Kidney (tissue), 14 donors: ENCODE data around the gene MIGA1. TPM values are rescaled to one million over a fixed set of nuclear protein-coding genes. Genes with fewer than 3 reads are reported as not detected.

Experiments used
- DNase-seq, 5 donors: peaks; one replicate each; pipeline ENCODE4 v3.0.0-alpha.2; 2013 to 2020
- FAIRE-seq: peaks from 2 replicates; lab custom pipeline; 2012; peaks lifted over from hg19 to GRCh38; lab: Jason Lieb, UNC
- H3K27ac ChIP-seq, 2 donors: one replicate each; pipeline ENCODE4 v1.7.0; 2013; ENCODE audit warnings: low read depth in 2 of 2, low read length in 2 of 2, inconsistent platforms in 1 of 2
- H3K27me3 ChIP-seq: one replicate; pipeline ENCODE4 v1.7.1; 2013; ENCODE audit warnings: low read length, inconsistent platforms; ENCODE audit not compliant: control insufficient read depth, insufficient read depth
- H3K36me3 ChIP-seq, 3 donors: one replicate each; pipeline versions ENCODE4 v1.7.0 to v1.7.1; 2013; ENCODE audit warnings: low read length in 3 of 3, control low read depth in 1 of 3, inconsistent platforms in 1 of 3; ENCODE audit not compliant: insufficient read depth in 3 of 3, control insufficient read depth in 2 of 3
- H3K4me1 ChIP-seq, 3 donors: one replicate each; pipeline versions ENCODE4 v1.7.0 to v1.7.1; 2013; ENCODE audit warnings: low read length in 3 of 3, inconsistent platforms in 1 of 3, low read depth in 1 of 3; ENCODE audit not compliant: control insufficient read depth in 2 of 3, insufficient read depth in 2 of 3
- H3K4me3 ChIP-seq, 3 donors: one replicate each; pipeline versions ENCODE4 v1.7.0 to v1.8.1; 2013; ENCODE audit warnings: low read length in 3 of 3, control low read depth in 1 of 3, inconsistent platforms in 1 of 3
- H3K9ac ChIP-seq, 3 donors: one replicate each; pipeline versions ENCODE4 v1.7.0 to v1.7.1; 2013; ENCODE audit warnings: low read length in 3 of 3, control low read depth in 1 of 3, inconsistent platforms in 1 of 3
- H3K9me3 ChIP-seq, 3 donors: one replicate each; pipeline versions ENCODE4 v1.7.0 to v1.7.1; 2013; ENCODE audit warnings: low read length in 3 of 3, control low read depth in 1 of 3, inconsistent platforms in 1 of 3; ENCODE audit not compliant: control insufficient read depth in 2 of 3, insufficient read depth in 1 of 3
- CTCF ChIP-seq: IDR thresholded peaks from 3 replicates; pipeline ENCODE4 v1.5.1; 2012; ENCODE audit warnings: mild to moderate bottlenecking, moderate library complexity, borderline replicate concordance; ENCODE audit not compliant: insufficient read depth; ENCODE audit errors: extremely low read depth
- intact Hi-C: fragments of 100-400 bp; cut with DNase I; formaldehyde crosslinking; loops from one replicate; pipeline ENCODE4 v1.11.1; 2022
- polyA plus RNA-seq: library from polyadenylated mRNA; stranded (reverse); fragments of 350-450 nt; fragmentation: Illumina TruSeq; extraction: RNeasy Lipid Tissue Mini Kit (QIAGEN cat#74804); gene quantifications from one replicate; pipeline ENCODE4 v1.2.3, GENCODE V29; 2014; ENCODE audit warnings: low read depth, low replicate concordance; ENCODE audit not compliant: insufficient read depth
- total RNA-seq: library from RNA; stranded (reverse); fragmentation: NEBNext Ultra II Directional; extraction: Animal tissue kit (Norgen Biotek cat#: 25700); gene quantifications from one replicate; pipeline ENCODE4 v1.2.1, GENCODE V29; 2021
- donor health status: control.
- donor health status: control.
- donor health status: control.
- donor health status: control.
- donor health status: control.
- donor health status: DM: yes; HTN: yes; CAD: no.
- donor health status: Normal renal cell carcinoma (clear cell type).

Gene MIGA1
- total and polyA plus RNA-seq, 2 donors from 2014 or later, result 5.4 to 25.5 TPM

- Histone ChIP-seq H3K9me3 (no peaks in the 10 kb centered on the region), H3K4me1 (peaks cover 0 to 19% (median 9%) of the 10 kb centered on the region in 3 donors), H3K27ac (peak overlapping the region in 1 of 2 donors; percentile 41), H3K9ac (no peak overlapping the region), H3K27me3 (no peaks in the 10 kb centered on the region), H3K4me3 (no peak overlapping the region), H3K36me3 (no peaks in the 10 kb centered on the region)
- no peak for TF ChIP-seq CTCF
- DNase-seq (peak in 2 of 5 donors; percentile 5 to 28), FAIRE-seq (no peak)
- intact Hi-C loops, result no loop called here
Measured at GRCh38 chr1:77831976-77832711, 52.7 kb downstream of the MIGA1 start.

GRCh38 chr1:77832901-77833300, 53.5 kb downstream of the MIGA1 start:
- TF ChIP-seq CTCF, result no peak
- peak; percentile 78 for FAIRE-seq
- H3K9ac ChIP-seq, result no peak overlapping the region
- no peaks in the 10 kb centered on the region for H3K27me3 ChIP-seq
- intact Hi-C loops, result no loop called here
- peak overlapping the region in 1 of 2 donors; percentile 53 for H3K27ac ChIP-seq
- peaks cover 0 to 19% (median 9%) of the 10 kb centered on the region in 3 donors for H3K4me1 ChIP-seq
- H3K9me3 ChIP-seq, result no peaks in the 10 kb centered on the region
- H3K4me3 ChIP-seq, result no peak overlapping the region
- no peaks in the 10 kb centered on the region for H3K36me3 ChIP-seq
- DNase-seq, result peak in 2 of 5 donors; percentile 19 to 46

- FAIRE-seq (no peak), DNase-seq (no peak)
- Histone ChIP-seq H3K27ac (peak overlapping the region; percentile 37 to 53), H3K36me3 (no peaks in the 10 kb centered on the region), H3K4me1 (peaks cover 0 to 19% (median 9%) of the 10 kb centered on the region in 3 donors), H3K9ac (no peak overlapping the region), H3K27me3 (no peaks in the 10 kb centered on the region), H3K4me3 (no peak overlapping the region), H3K9me3 (no peaks in the 10 kb centered on the region)
- intact Hi-C loops, result no loop called here
- no peak for TF ChIP-seq CTCF
Measured at GRCh38 chr1:77833521-77834100, 54.2 kb downstream of the MIGA1 start.
